Activated CD8-positive, alpha-beta T cell treated with anti-CD3 and anti-CD28 coated beads for 36 hours (primary cell): ENCODE data around the gene AP4S1. TPM values are rescaled to one million over a fixed set of nuclear protein-coding genes. Genes with fewer than 3 reads are reported as not detected.

Experiments
- ATAC-seq: fragments of 200-7000 bp; cut with Tn5 transposase; one replicate; pipeline ENCODE4 v1.10.0; 2021; ENCODE audit warnings: mild to moderate bottlenecking, moderate library complexity
- CTCF ChIA-PET: fragments of 350-600 bp; sonication (Branson Sonifier 250); formaldehyde crosslinking; loops from one replicate; lab custom pipeline; 2021; ENCODE audit warnings: antibody characterized with exemption; lab: Charles Lee
- POLR2A ChIA-PET: fragments of 350-600 bp; sonication (Branson Sonifier 250); formaldehyde crosslinking; loops from one replicate; lab custom pipeline; 2021; ENCODE audit warnings: antibody characterized with exemption; lab: Charles Lee
- DNase-seq: peaks from one replicate; pipeline ENCODE4 v3.0.0-alpha.2; 2020
- H3K27ac Mint-ChIP-seq: one replicate; pipeline ENCODE4 v1.8.0; 2021; ENCODE audit warnings: mild to moderate bottlenecking, mixed read lengths
- H3K27me3 Mint-ChIP-seq: one replicate; pipeline ENCODE4 v1.8.0; 2021; ENCODE audit warnings: mixed read lengths
- H3K36me3 Mint-ChIP-seq: one replicate; pipeline ENCODE4 v1.8.0; 2021; ENCODE audit warnings: low read depth, mixed read lengths
- H3K4me1 Mint-ChIP-seq: one replicate; pipeline ENCODE4 v1.8.0; 2021; ENCODE audit warnings: low read depth, mixed read lengths
- H3K4me3 Mint-ChIP-seq: one replicate; pipeline ENCODE4 v1.8.0; 2021; ENCODE audit warnings: mild to moderate bottlenecking, moderate library complexity, mixed read lengths
- H3K9me3 Mint-ChIP-seq: one replicate; pipeline ENCODE4 v1.8.0; 2021; ENCODE audit warnings: mixed read lengths
- CTCF ChIP-seq: fragments of 200-600 bp; IDR thresholded peaks from one replicate; pipeline ENCODE4 v1.8.0; 2022; ENCODE audit warnings: antibody characterized with exemption, mild to moderate bottlenecking
- intact Hi-C: fragments of 100-400 bp; cut with micrococcal nuclease; formaldehyde crosslinking; loops from one replicate; pipeline ENCODE4 v1.10.0; 2022
- total RNA-seq, 2 experiments: library from RNA; stranded (reverse); gene quantifications; one replicate each; pipeline ENCODE4 v1.2.3, GENCODE V29; 2021

The AP4S1 gene
- total RNA-seq, 2 experiments from 2014 or later = 3.6 to 4.0 TPM

GRCh38 chr14:31133133-31133532 lies 107.7 kb downstream of the AP4S1 start:
- H3K27ac Mint-ChIP-seq = no peak overlapping the region
- TF ChIP-seq CTCF = no peak
- H3K27me3 Mint-ChIP-seq = no peaks in the 10 kb centered on the region
- peaks cover 11% of the 10 kb centered on the region for H3K4me1 Mint-ChIP-seq
- ChIA-PET CTCF (no interaction called here), POLR2A (interaction anchor here (0.7 kb wide), 1 partner anchor 406 kb away, joined by 3 read pairs; no protein-coding TSS in a partner anchor)
- H3K4me3 Mint-ChIP-seq = no peak overlapping the region
- no peak for ATAC-seq
- H3K9me3 Mint-ChIP-seq = no peaks in the 10 kb centered on the region
- peaks cover 32% of the 10 kb centered on the region for H3K36me3 Mint-ChIP-seq
- no peak for DNase-seq
- intact Hi-C loops = no loop called here

- no peak overlapping the region for H3K4me3 Mint-ChIP-seq
- ChIA-PET POLR2A (no interaction called here), CTCF (no interaction called here)
- no peak overlapping the region for H3K27ac Mint-ChIP-seq
- intact Hi-C loops = no loop called here
- DNase-seq (no peak), ATAC-seq (no peak)
- peaks cover 24% of the 10 kb centered on the region for H3K36me3 Mint-ChIP-seq
- no peaks in the 10 kb centered on the region for H3K9me3 Mint-ChIP-seq
- no peaks in the 10 kb centered on the region for H3K27me3 Mint-ChIP-seq
- no peak for TF ChIP-seq CTCF
- H3K4me1 Mint-ChIP-seq = no peaks in the 10 kb centered on the region
Measured at GRCh38 chr14:31137214-31137889, 111.9 kb downstream of the AP4S1 start.

GRCh38 chr14:31138301-31138700 lies 112.9 kb downstream of the AP4S1 start:
- CTCF ChIA-PET = interaction anchor here (1.3 kb wide), 1 partner anchor 10 kb away, joined by 6 read pairs; no protein-coding TSS in a partner anchor
- no peak for TF ChIP-seq CTCF
- H3K9me3 Mint-ChIP-seq = no peaks in the 10 kb centered on the region
- intact Hi-C loops = no loop called here
- H3K27ac Mint-ChIP-seq = no peak overlapping the region
- no peaks in the 10 kb centered on the region for H3K4me1 Mint-ChIP-seq
- no peak overlapping the region for H3K4me3 Mint-ChIP-seq
- H3K27me3 Mint-ChIP-seq = no peaks in the 10 kb centered on the region
- POLR2A ChIA-PET = no interaction called here
- DNase-seq = no peak
- no peak for ATAC-seq
- peaks cover 24% of the 10 kb centered on the region for H3K36me3 Mint-ChIP-seq

GRCh38 chr14:31139301-31139847 lies 113.9 kb downstream of the AP4S1 start:
- H3K36me3 Mint-ChIP-seq = peaks cover 24% of the 10 kb centered on the region
- intact Hi-C loops = no loop called here
- H3K27ac Mint-ChIP-seq = no peak overlapping the region
- TF ChIP-seq CTCF = no peak
- H3K27me3 Mint-ChIP-seq = no peaks in the 10 kb centered on the region
- H3K9me3 Mint-ChIP-seq = no peaks in the 10 kb centered on the region
- ChIA-PET POLR2A (no interaction called here), CTCF (interaction anchor here (1.6 kb wide), 1 partner anchor 36 kb away, joined by 3 read pairs; no protein-coding TSS in a partner anchor)
- H3K4me1 Mint-ChIP-seq = no peaks in the 10 kb centered on the region
- DNase-seq (no peak), ATAC-seq (no peak)
- H3K4me3 Mint-ChIP-seq = no peak overlapping the region

- Mint-ChIP-seq H3K4me1 (no peaks in the 10 kb centered on the region), H3K27ac (no peak overlapping the region), H3K36me3 (peaks cover 30% of the 10 kb centered on the region), H3K27me3 (no peaks in the 10 kb centered on the region), H3K9me3 (no peaks in the 10 kb centered on the region), H3K4me3 (no peak overlapping the region)
- POLR2A ChIA-PET = no interaction called here
- intact Hi-C loops = no loop called here
- DNase-seq = no peak
- TF ChIP-seq CTCF = no peak
- ATAC-seq = no peak
- CTCF ChIA-PET = no interaction called here
Measured at GRCh38 chr14:31142455-31143087, 117.1 kb downstream of the AP4S1 start.
